Measurements from ENCODE around the gene ELOVL5. TPM values are rescaled to one million over a fixed set of nuclear protein-coding genes. Genes with fewer than 3 reads are reported as not detected.

Gene ELOVL5
- total RNA-seq, 5 donors from 2014 or later (not counting 1 experiment from before 2014, with no cell fraction given): 71.4 to 101 (median 86.5) TPM

GRCh38 chr6:53284901-53285300 is 63.8 kb downstream of the ELOVL5 start:
- no peaks in the 10 kb centered on the region for H3K9me3 ChIP-seq
- POLR2A ChIA-PET: interaction anchor here in 1 of 2 donors (0.6 to 1.0 kb wide), 2 partner anchors 26 to 62 kb away, joined by 3 read pairs; no protein-coding TSS in a partner anchor
- CTCF ChIA-PET: interaction anchor here (0.5 to 1.3 kb wide), 4 partner anchors 44 to 200 kb away, joined by 3 to 7 read pairs (median 3); no protein-coding TSS in a partner anchor
- Mint-ChIP-seq H3K27ac (peak overlapping the region; percentile 30 to 78), H3K9me3 (no peaks in the 10 kb centered on the region), H3K36me3 (peaks cover 55% of the 10 kb centered on the region), H3K27me3 (no peaks in the 10 kb centered on the region), H3K4me1 (peaks cover 48 to 88% (median 73%) of the 10 kb centered on the region in 3 donors), H3K4me3 (peak overlapping the region; percentile 5 to 31 (median 10))
- no CpG with 5 or more reads among the region's 4 CpGs for WGBS (ENCODE audit: insufficient coverage)
- peaks cover 4 to 20% of the 10 kb centered on the region in 2 donors for H3K36me3 ChIP-seq (ENCODE audit: control insufficient read depth in 2 of 2, extremely low read depth in 1 of 2, insufficient read depth in 1 of 2, low read length in 1 of 2)
- no peak overlapping the region for H3K4me3 ChIP-seq (ENCODE audit: control insufficient read depth in 1 of 2, extremely low read depth in 1 of 2, low read length in 1 of 2)
- DNase-seq (no peak), ATAC-seq (replicated peaks in 1 of 4) (peak in 1 of 4 experiments; percentile 28)
- peaks cover 11 to 42% of the 10 kb centered on the region in 2 experiments for H3K4me1 ChIP-seq (ENCODE audit: control insufficient read depth in 1 of 2, extremely low read depth in 1 of 2, insufficient read depth in 2 of 2, low read length in 2 of 2)
- peak overlapping the region; percentile 15 for H3K27ac ChIP-seq (ENCODE audit: low read length)
- no peaks in the 10 kb centered on the region for H3K27me3 ChIP-seq (replicated peaks in 1 of 2; ENCODE audit: control insufficient read depth in 2 of 2, extremely low read depth in 1 of 2, insufficient read depth in 2 of 2, low read length in 1 of 2)

- DNase-seq: no peak
- Mint-ChIP-seq H3K9me3 (no peaks in the 10 kb centered on the region), H3K4me3 (no peak overlapping the region), H3K36me3 (peaks cover 53% of the 10 kb centered on the region), H3K27me3 (no peaks in the 10 kb centered on the region), H3K27ac (peak overlapping the region in 1 of 2 donors; percentile 16), H3K4me1 (peaks cover 42 to 76% (median 59%) of the 10 kb centered on the region in 3 donors)
- Histone ChIP-seq H3K4me3 (ENCODE audit: control insufficient read depth in 1 of 2, extremely low read depth in 1 of 2, low read length in 1 of 2) (no peak overlapping the region), H3K4me1 (ENCODE audit: control insufficient read depth in 1 of 2, extremely low read depth in 1 of 2, insufficient read depth in 2 of 2, low read length in 2 of 2) (peaks cover 2 to 26% of the 10 kb centered on the region in 2 experiments), H3K9me3 (no peaks in the 10 kb centered on the region), H3K27me3 (replicated peaks in 1 of 2; ENCODE audit: control insufficient read depth in 2 of 2, extremely low read depth in 1 of 2, insufficient read depth in 2 of 2, low read length in 1 of 2) (no peaks in the 10 kb centered on the region), H3K36me3 (ENCODE audit: control insufficient read depth in 2 of 2, extremely low read depth in 1 of 2, insufficient read depth in 1 of 2, low read length in 1 of 2) (peaks cover 4 to 26% of the 10 kb centered on the region in 2 donors), H3K27ac (ENCODE audit: low read length) (no peak overlapping the region)
- WGBS (ENCODE audit: insufficient coverage): no CpG with 5 or more reads among the region's 2 CpGs
- POLR2A ChIA-PET: no interaction called here
- ATAC-seq (replicated peaks in 1 of 4): no peak
- CTCF ChIA-PET: interaction anchor here in 1 of 2 donors (0.9 kb wide), 1 partner anchor 14 kb away, joined by 3 read pairs; no protein-coding TSS in a partner anchor
These were observed 66.0 kb downstream of the ELOVL5 start for GRCh38 chr6:53282741-53283140.

GRCh38 chr6:53282234-53282633 is 66.5 kb downstream of the ELOVL5 start:
- ATAC-seq (replicated peaks in 1 of 4) (no peak), DNase-seq (no peak)
- Mint-ChIP-seq H3K9me3 (no peaks in the 10 kb centered on the region), H3K4me1 (peaks cover 41 to 74% (median 54%) of the 10 kb centered on the region in 3 donors), H3K27me3 (no peaks in the 10 kb centered on the region), H3K4me3 (peak overlapping the region in 1 of 3 donors; percentile 24), H3K36me3 (peaks cover 53% of the 10 kb centered on the region), H3K27ac (peak overlapping the region in 1 of 2 donors; percentile 69)
- peaks cover 2 to 24% of the 10 kb centered on the region in 2 experiments for H3K4me1 ChIP-seq (ENCODE audit: control insufficient read depth in 1 of 2, extremely low read depth in 1 of 2, insufficient read depth in 2 of 2, low read length in 2 of 2)
- 100% methylated on average over 1 of the region's 2 CpGs for WGBS (ENCODE audit: insufficient coverage)
- H3K4me3 ChIP-seq (ENCODE audit: control insufficient read depth in 1 of 2, extremely low read depth in 1 of 2, low read length in 1 of 2): no peak overlapping the region
- ChIA-PET POLR2A (interaction anchor here in 1 of 2 donors (0.6 kb wide), 1 partner anchor 33 kb away, joined by 7 read pairs; no protein-coding TSS in a partner anchor), CTCF (interaction anchor here in 1 of 2 donors (1.1 kb wide), 1 partner anchor 8 kb away, joined by 3 read pairs; no protein-coding TSS in a partner anchor)
- no peaks in the 10 kb centered on the region for H3K27me3 ChIP-seq (replicated peaks in 1 of 2; ENCODE audit: control insufficient read depth in 2 of 2, extremely low read depth in 1 of 2, insufficient read depth in 2 of 2, low read length in 1 of 2)
- H3K36me3 ChIP-seq (ENCODE audit: control insufficient read depth in 2 of 2, extremely low read depth in 1 of 2, insufficient read depth in 1 of 2, low read length in 1 of 2): peaks cover 4 to 22% of the 10 kb centered on the region in 2 donors
- no peak overlapping the region for H3K27ac ChIP-seq (ENCODE audit: low read length)
- H3K9me3 ChIP-seq: no peaks in the 10 kb centered on the region

- Mint-ChIP-seq H3K4me3 (no peak overlapping the region), H3K27ac (peak overlapping the region; percentile 34 to 69), H3K27me3 (no peaks in the 10 kb centered on the region), H3K9me3 (no peaks in the 10 kb centered on the region), H3K36me3 (peaks cover 54% of the 10 kb centered on the region), H3K4me1 (peaks cover 40 to 74% (median 53%) of the 10 kb centered on the region in 3 donors)
- Histone ChIP-seq H3K36me3 (ENCODE audit: control insufficient read depth in 2 of 2, extremely low read depth in 1 of 2, insufficient read depth in 1 of 2, low read length in 1 of 2) (peaks cover 4 to 24% of the 10 kb centered on the region in 2 donors), H3K27ac (ENCODE audit: low read length) (no peak overlapping the region), H3K27me3 (replicated peaks in 1 of 2; ENCODE audit: control insufficient read depth in 2 of 2, extremely low read depth in 1 of 2, insufficient read depth in 2 of 2, low read length in 1 of 2) (no peaks in the 10 kb centered on the region), H3K9me3 (no peaks in the 10 kb centered on the region), H3K4me1 (ENCODE audit: control insufficient read depth in 1 of 2, extremely low read depth in 1 of 2, insufficient read depth in 2 of 2, low read length in 2 of 2) (peaks cover 2 to 24% of the 10 kb centered on the region in 2 experiments), H3K4me3 (ENCODE audit: control insufficient read depth in 1 of 2, extremely low read depth in 1 of 2, low read length in 1 of 2) (no peak overlapping the region)
- POLR2A ChIA-PET: interaction anchor here in 1 of 2 donors (0.6 kb wide), 1 partner anchor 32 kb away, joined by 7 read pairs; no protein-coding TSS in a partner anchor
- ATAC-seq (replicated peaks in 1 of 4) (no peak), DNase-seq (no peak)
- CTCF ChIA-PET: interaction anchor here in 1 of 2 donors (0.5 to 1.1 kb wide), 2 partner anchors 8 to 17 kb away, joined by 3 to 4 read pairs; no protein-coding TSS in a partner anchor
- WGBS (ENCODE audit: insufficient coverage): 100% methylated on average over 1 of the region's 3 CpGs
These were observed 67.1 kb downstream of the ELOVL5 start for GRCh38 chr6:53281518-53282215.

GRCh38 chr6:53280207-53280606 is 68.5 kb downstream of the ELOVL5 start:
- Histone ChIP-seq H3K9me3 (no peaks in the 10 kb centered on the region), H3K4me1 (ENCODE audit: control insufficient read depth in 1 of 2, extremely low read depth in 1 of 2, insufficient read depth in 2 of 2, low read length in 2 of 2) (peaks cover 2 to 18% of the 10 kb centered on the region in 2 experiments), H3K27me3 (replicated peaks in 1 of 2; ENCODE audit: control insufficient read depth in 2 of 2, extremely low read depth in 1 of 2, insufficient read depth in 2 of 2, low read length in 1 of 2) (no peaks in the 10 kb centered on the region), H3K4me3 (ENCODE audit: control insufficient read depth in 1 of 2, extremely low read depth in 1 of 2, low read length in 1 of 2) (no peak overlapping the region), H3K36me3 (ENCODE audit: control insufficient read depth in 2 of 2, extremely low read depth in 1 of 2, insufficient read depth in 1 of 2, low read length in 1 of 2) (peaks cover 4 to 33% of the 10 kb centered on the region in 2 donors), H3K27ac (ENCODE audit: low read length) (no peak overlapping the region)
- H3K4me3 Mint-ChIP-seq: no peak overlapping the region
- peaks cover 63% of the 10 kb centered on the region for H3K36me3 Mint-ChIP-seq
- ChIA-PET POLR2A (interaction anchor here in 1 of 2 donors (0.6 kb wide), 1 partner anchor 99 kb away, joined by 10 read pairs; no protein-coding TSS in a partner anchor), CTCF (interaction anchor here in 1 of 2 donors (1.1 to 1.7 kb wide), 3 partner anchors 30 to 51 kb away, joined by 3 read pairs; no protein-coding TSS in a partner anchor)
- H3K4me1 Mint-ChIP-seq: peaks cover 38 to 66% (median 50%) of the 10 kb centered on the region in 3 donors
- H3K27me3 Mint-ChIP-seq: no peaks in the 10 kb centered on the region
- DNase-seq (no peak), ATAC-seq (replicated peaks in 1 of 4) (no peak)
- H3K9me3 Mint-ChIP-seq: no peaks in the 10 kb centered on the region
- no peak overlapping the region for H3K27ac Mint-ChIP-seq
- WGBS (ENCODE audit: insufficient coverage): 90% methylated on average over 1 of the region's 2 CpGs

- H3K27me3 Mint-ChIP-seq: no peaks in the 10 kb centered on the region
- H3K36me3 Mint-ChIP-seq: peaks cover 64% of the 10 kb centered on the region
- H3K9me3 Mint-ChIP-seq: no peaks in the 10 kb centered on the region
- no peak overlapping the region for H3K27ac Mint-ChIP-seq
- DNase-seq (no peak), ATAC-seq (replicated peaks in 1 of 4) (no peak)
- Histone ChIP-seq H3K27me3 (replicated peaks in 1 of 2; ENCODE audit: control insufficient read depth in 2 of 2, extremely low read depth in 1 of 2, insufficient read depth in 2 of 2, low read length in 1 of 2) (no peaks in the 10 kb centered on the region), H3K4me3 (ENCODE audit: control insufficient read depth in 1 of 2, extremely low read depth in 1 of 2, low read length in 1 of 2) (no peak overlapping the region), H3K27ac (ENCODE audit: low read length) (no peak overlapping the region), H3K36me3 (ENCODE audit: control insufficient read depth in 2 of 2, extremely low read depth in 1 of 2, insufficient read depth in 1 of 2, low read length in 1 of 2) (peaks cover 4 to 41% of the 10 kb centered on the region in 2 donors), H3K4me1 (ENCODE audit: control insufficient read depth in 1 of 2, extremely low read depth in 1 of 2, insufficient read depth in 2 of 2, low read length in 2 of 2) (peaks cover 2 to 14% of the 10 kb centered on the region in 2 experiments), H3K9me3 (no peaks in the 10 kb centered on the region)
- H3K4me1 Mint-ChIP-seq: peaks cover 29 to 59% (median 44%) of the 10 kb centered on the region in 3 donors
- POLR2A ChIA-PET: interaction anchor here in 1 of 2 donors (0.5 kb wide), 1 partner anchor 52 kb away, joined by 3 read pairs; no protein-coding TSS in a partner anchor
- CTCF ChIA-PET: interaction anchor here in 1 of 2 donors (1.2 to 1.7 kb wide), 2 partner anchors 49 to 206 kb away, joined by 3 to 4 read pairs; no protein-coding TSS in a partner anchor
- no peak overlapping the region for H3K4me3 Mint-ChIP-seq
- 100% methylated on average over 1 of the region's 3 CpGs for WGBS (ENCODE audit: insufficient coverage)
These were observed 69.5 kb downstream of the ELOVL5 start for GRCh38 chr6:53279293-53279692.
